ENCODE results near the gene ATG5. TPM values are rescaled to one million over a fixed set of nuclear protein-coding genes. Genes with fewer than 3 reads are reported as not detected.

The ATG5 gene
- total RNA-seq, 3 donors from 2014 or later: 39.4 to 51.6 (median 43.0) TPM

DNA sequence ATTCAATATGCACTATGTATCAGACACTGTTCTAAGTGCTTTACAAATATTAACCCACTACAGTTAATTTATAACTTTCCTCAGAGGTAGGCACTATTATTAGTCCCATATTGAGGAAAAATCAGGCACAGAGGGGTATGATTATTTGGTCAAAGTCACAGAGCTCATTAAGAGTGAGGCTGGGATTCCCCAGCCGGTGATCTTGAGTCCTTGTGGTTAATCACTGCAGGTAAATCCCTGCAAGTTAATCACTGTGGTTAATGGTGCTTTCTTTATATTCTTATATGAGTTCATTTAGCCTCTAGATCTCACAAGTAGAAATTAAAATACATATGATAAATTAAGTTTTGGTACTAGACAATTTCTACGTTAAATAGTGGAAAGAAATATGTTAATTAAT lies 44.2 kb upstream of the ATG5 start:
- no peak overlapping the region for H3K4me3 ChIP-seq
- no peak for ATAC-seq
- no peaks in the 10 kb centered on the region for H3K36me3 ChIP-seq (ENCODE audit: low read depth)
- no peaks in the 10 kb centered on the region for H3K4me1 ChIP-seq (ENCODE audit: low read depth)
- no peak for DNase-seq
- TF ChIP-seq, protein P1, sequence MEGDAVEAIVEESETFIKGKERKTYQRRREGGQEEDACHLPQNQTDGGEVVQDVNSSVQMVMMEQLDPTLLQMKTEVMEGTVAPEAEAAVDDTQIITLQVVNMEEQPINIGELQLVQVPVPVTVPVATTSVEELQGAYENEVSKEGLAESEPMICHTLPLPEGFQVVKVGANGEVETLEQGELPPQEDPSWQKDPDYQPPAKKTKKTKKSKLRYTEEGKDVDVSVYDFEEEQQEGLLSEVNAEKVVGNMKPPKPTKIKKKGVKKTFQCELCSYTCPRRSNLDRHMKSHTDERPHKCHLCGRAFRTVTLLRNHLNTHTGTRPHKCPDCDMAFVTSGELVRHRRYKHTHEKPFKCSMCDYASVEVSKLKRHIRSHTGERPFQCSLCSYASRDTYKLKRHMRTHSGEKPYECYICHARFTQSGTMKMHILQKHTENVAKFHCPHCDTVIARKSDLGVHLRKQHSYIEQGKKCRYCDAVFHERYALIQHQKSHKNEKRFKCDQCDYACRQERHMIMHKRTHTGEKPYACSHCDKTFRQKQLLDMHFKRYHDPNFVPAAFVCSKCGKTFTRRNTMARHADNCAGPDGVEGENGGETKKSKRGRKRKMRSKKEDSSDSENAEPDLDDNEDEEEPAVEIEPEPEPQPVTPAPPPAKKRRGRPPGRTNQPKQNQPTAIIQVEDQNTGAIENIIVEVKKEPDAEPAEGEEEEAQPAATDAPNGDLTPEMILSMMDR (IDR thresholded peaks at IDR 0.05): no peak
- no peaks in the 10 kb centered on the region for H3K9me3 ChIP-seq
- intact Hi-C loops (cut with DNase I, micrococcal nuclease): no loop called here

DNA sequence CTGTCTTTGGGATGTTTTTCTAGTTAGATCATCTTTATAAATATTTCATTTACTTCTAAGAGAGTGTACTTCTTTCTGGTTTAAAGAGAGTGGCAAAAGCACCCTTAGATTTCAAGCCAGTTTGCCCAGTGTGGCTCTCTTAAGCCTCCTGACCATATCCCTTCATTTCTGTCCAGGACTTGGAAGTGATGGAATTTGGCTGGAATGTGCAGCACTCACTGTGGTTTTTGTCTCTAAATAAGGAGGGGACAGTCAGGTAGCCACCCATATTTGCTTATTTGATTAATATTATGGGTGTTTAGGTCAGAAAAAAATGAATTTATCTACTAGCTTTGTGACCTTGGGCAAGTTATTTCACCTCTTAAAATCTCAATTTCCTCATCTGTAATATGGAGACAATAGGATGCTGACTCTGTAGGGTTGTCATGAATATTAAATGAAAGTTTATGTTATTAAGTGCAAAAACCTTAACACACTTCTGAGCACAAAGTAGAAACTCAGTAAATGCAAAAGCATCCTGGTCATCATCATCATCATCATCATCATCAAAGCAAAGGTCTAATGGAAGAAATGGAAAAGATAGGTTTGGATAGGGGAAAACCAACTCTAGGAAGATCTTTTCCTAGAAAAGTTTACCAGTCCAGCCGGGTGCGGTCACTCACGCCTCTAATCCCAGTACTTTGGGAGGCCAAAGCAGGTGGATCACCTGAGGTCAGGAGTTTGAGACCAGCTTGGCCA lies 38.0 kb upstream of the ATG5 start:
- TF ChIP-seq, protein P1 (IDR thresholded peaks at IDR 0.05): no peak
- H3K36me3 ChIP-seq (ENCODE audit: low read depth): no peaks in the 10 kb centered on the region

DNA sequence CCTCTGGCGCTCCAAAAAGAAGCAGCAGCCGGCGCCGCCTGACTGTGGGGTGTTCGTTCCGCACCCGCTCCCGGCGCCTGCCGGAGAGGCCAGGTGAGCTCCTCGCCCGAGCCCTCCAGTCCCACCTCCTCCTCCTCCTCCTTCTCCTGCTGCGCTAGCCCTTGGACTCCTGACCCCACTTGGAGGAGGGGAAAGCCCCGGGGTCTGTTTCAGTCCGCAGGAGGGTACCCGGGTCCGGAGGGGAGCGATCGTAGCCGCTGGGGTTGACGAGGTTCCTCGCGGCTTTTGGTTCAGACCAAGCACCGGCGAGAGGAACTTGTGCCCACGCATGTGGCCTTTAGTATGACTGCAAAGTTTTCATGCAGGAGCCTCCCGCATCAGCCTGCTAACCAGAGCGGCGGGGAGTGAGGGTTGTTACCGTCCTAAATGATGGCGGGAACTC lies 35.5 kb upstream of the ATG5 start:
- TF ChIP-seq, protein P1 (IDR thresholded peaks at IDR 0.05): no peak
- intact Hi-C loops (cut with DNase I, micrococcal nuclease): no loop called here
- H3K4me3 ChIP-seq: peak overlapping the region; percentile 12
- DNase-seq: peak; percentile 23 to 58 (median 55)
- H3K9me3 ChIP-seq: no peaks in the 10 kb centered on the region
- ATAC-seq: peak; percentile 61
- H3K4me1 ChIP-seq (ENCODE audit: low read depth): peaks cover 9% of the 10 kb centered on the region
- H3K36me3 ChIP-seq (ENCODE audit: low read depth): no peaks in the 10 kb centered on the region

More for the DNA sequence above, 38.0 kb upstream of the ATG5 start:
- Histone ChIP-seq H3K9me3 (no peaks in the 10 kb centered on the region), H3K4me3 (no peak overlapping the region), H3K4me1 (ENCODE audit: low read depth) (peaks cover 9% of the 10 kb centered on the region)
- intact Hi-C loops (cut with DNase I, micrococcal nuclease): no loop called here
- ATAC-seq: no peak
- no peak for DNase-seq

DNA sequence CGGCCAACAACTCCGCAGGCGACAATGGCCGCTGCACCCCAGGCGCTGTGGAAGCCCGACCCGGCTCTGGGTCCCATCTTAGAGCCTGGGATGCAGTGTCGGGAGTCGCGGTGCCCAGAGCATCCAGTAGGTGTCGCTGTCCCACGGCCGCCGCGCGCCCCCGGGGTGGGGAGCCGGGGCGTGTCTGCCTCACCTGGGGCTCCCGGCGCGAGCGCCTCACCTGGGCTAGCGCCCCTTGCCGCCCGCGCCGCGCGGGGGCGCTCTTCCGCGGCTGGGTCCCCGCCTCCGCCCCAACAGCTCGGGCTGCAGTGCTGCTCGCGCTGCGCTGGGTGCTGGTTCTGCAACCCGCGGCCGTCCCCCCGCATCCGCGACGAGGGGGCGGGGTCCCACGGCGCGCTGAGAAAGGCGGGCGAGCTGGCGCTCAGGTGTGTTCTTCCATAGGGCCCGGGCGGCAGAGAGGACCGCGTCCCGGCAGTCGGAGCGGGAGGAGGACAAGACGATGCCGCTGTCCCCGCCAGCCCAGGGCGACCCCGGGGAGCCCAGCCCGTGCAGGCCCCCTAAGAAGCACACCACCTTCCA lies 34.9 kb upstream of the ATG5 start, which contains the start of gene CRYBG1:
Gene CRYBG1, plus strand, starts transcription at position 308 of the 579 bp plus-strand sequence. Its CDS starts 192 bp downstream, at position 500.
- Histone ChIP-seq H3K36me3 (ENCODE audit: low read depth) (no peaks in the 10 kb centered on the region), H3K4me3 (peak within 1 kb of the TSS; percentile 12), H3K4me1 (ENCODE audit: low read depth) (peaks cover 9% of the 10 kb centered on the region), H3K9me3 (no peaks in the 10 kb centered on the region)
- DNase-seq (peak; percentile 84 to 94 (median 87)), ATAC-seq (peak; percentile 99)
- TF ChIP-seq, protein P1 (IDR thresholded peaks at IDR 0.05): peak; percentile 89
- intact Hi-C loops (cut with DNase I, micrococcal nuclease): no loop called here

DNA sequence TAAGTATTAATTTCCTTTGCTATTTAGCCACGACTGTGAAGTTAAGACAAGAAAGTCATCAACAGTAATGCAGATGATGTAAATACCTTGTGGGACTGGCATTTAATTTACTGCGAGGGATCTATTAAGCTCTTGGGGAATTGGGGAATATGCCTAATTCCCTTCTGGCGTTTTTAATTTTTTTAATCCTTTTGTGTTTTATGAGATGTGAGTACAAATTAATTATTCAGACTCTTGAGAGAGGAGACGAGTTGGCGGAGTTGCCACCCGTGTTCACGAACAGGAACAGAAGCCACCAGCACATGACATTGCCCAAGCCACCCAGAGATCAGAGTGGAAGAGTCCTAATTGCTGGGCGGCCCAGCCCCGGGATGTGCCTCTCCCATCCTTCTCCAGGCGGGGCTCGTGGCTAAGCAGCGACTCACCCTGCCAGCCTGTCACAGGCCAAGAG lies 34.4 kb upstream of the ATG5 start:
- DNase-seq (no peak), ATAC-seq (no peak)
- no peak overlapping the region for H3K4me3 ChIP-seq
- no peaks in the 10 kb centered on the region for H3K9me3 ChIP-seq
- H3K36me3 ChIP-seq (ENCODE audit: low read depth): no peaks in the 10 kb centered on the region
- peaks cover 9% of the 10 kb centered on the region for H3K4me1 ChIP-seq (ENCODE audit: low read depth)
- intact Hi-C loops (cut with DNase I, micrococcal nuclease): no loop called here
- TF ChIP-seq, protein P1 (IDR thresholded peaks at IDR 0.05): no peak

Data from mucosa of descending colon (tissue), 3 donors.